NCI-H187 (cell line): Measurements from ENCODE around the gene CNTD1.
"Not testable (repeated sequence)": the region's sequence is repeated elsewhere in the genome, so short reads cannot be mapped to it uniquely, and the experiment has no call there.

Experiments used
- DNase-seq, 2 experiments: peaks; one replicate each; lab custom pipeline; 2025; lab: John Stamatoyannopoulos, UW

The CNTD1 gene

GRCh38 chr17:42798383-42799380 lies at the start of gene CNTD1, which contains the start of gene COA3:
Gene CNTD1 (plus strand): TSS chr17:42798861. CDS start chr17:42799068, 207 bp downstream.
Gene COA3 (minus strand): TSS chr17:42798704. CDS start chr17:42798681, 23 bp downstream.
- DNase-seq, result peak; percentile 40 to 52

GRCh38 chr17:42748908-42749798 lies 49.5 kb upstream of the CNTD1 start:
- DNase-seq, result no peak

GRCh38 chr17:42750739-42751344 lies 47.8 kb upstream of the CNTD1 start:
- no peak for DNase-seq

GRCh38 chr17:42751628-42752027 lies 47.0 kb upstream of the CNTD1 start:
- no peak for DNase-seq

GRCh38 chr17:42754782-42755181 lies 43.9 kb upstream of the CNTD1 start:
- no peak for DNase-seq

- no peak for DNase-seq
Measured at GRCh38 chr17:42759982-42760651, 38.5 kb upstream of the CNTD1 start.

GRCh38 chr17:42760652-42761581 lies 37.7 kb upstream of the CNTD1 start, which contains the start of gene RAMP2:
Gene RAMP2 (plus strand): TSS chr17:42761227. CDS start chr17:42761262, 35 bp downstream.
- no peak for DNase-seq

- no peak for DNase-seq
Measured at GRCh38 chr17:42761638-42762037, 37.0 kb upstream of the CNTD1 start.

GRCh38 chr17:42766124-42766523 lies 32.5 kb upstream of the CNTD1 start:
- no peak for DNase-seq

- DNase-seq, result no peak
Measured at GRCh38 chr17:42767512-42767911, 31.1 kb upstream of the CNTD1 start.

GRCh38 chr17:42768006-42768405 lies 30.7 kb upstream of the CNTD1 start:
- not testable (repeated sequence) for DNase-seq

GRCh38 chr17:42769964-42770363 lies 28.7 kb upstream of the CNTD1 start:
- DNase-seq, result not testable (repeated sequence)

- no peak for DNase-seq
Measured at GRCh38 chr17:42772945-42773289, 25.7 kb upstream of the CNTD1 start.

GRCh38 chr17:42773290-42774035 lies 25.2 kb upstream of the CNTD1 start, which contains the start of gene VPS25:
Gene VPS25 (plus strand): TSS chr17:42773449. CDS start chr17:42773476, 27 bp downstream.
- peak; percentile 55 to 70 for DNase-seq

GRCh38 chr17:42774066-42774745 lies 24.5 kb upstream of the CNTD1 start:
- no peak for DNase-seq

- no peak for DNase-seq
Measured at GRCh38 chr17:42775534-42776098, 23.0 kb upstream of the CNTD1 start.

- DNase-seq, result no peak
Measured at GRCh38 chr17:42778570-42778969, 20.1 kb upstream of the CNTD1 start.

GRCh38 chr17:42779304-42779935 lies 19.2 kb upstream of the CNTD1 start:
- no peak for DNase-seq
